Occipital lobe (tissue), 2 donors: ENCODE measurements around the gene MRPL23. TPM values are rescaled to one million over a fixed set of nuclear protein-coding genes. Genes with fewer than 3 reads are reported as not detected.
"Not testable (repeated sequence)": the region's sequence is repeated elsewhere in the genome, so short reads cannot be mapped to it uniquely, and the experiment has no call there.

Experiments
- DNase-seq: peaks from one replicate; lab custom pipeline; 2025; lab: John Stamatoyannopoulos, UW
- total RNA-seq: library from RNA; depleted of rRNA; stranded (reverse); fragments of >200 nt; gene quantifications from one replicate; pipeline ENCODE4 v1.2.3, GENCODE V29; 2014

Gene MRPL23
- total RNA-seq, 1 donor from 2014 or later = 20.1 TPM

DNA sequence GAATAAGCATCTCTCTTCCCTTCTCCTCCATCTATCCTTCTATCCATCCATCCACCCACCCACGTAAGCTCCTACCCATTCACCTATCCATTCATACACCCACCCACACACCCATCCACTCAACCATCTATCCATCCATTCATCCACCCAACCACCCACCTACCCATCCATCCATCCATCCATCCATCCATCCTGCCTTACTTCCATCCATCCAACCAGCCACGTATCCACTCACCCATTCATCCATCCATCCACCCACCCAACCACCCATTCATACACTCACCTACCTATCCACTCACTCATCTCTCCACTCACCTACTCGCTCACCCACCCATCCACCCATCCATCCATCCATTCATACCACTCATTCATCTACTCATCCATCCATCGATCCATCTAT is 14.5 kb upstream of the MRPL23 start:
- no peak for DNase-seq

DNA sequence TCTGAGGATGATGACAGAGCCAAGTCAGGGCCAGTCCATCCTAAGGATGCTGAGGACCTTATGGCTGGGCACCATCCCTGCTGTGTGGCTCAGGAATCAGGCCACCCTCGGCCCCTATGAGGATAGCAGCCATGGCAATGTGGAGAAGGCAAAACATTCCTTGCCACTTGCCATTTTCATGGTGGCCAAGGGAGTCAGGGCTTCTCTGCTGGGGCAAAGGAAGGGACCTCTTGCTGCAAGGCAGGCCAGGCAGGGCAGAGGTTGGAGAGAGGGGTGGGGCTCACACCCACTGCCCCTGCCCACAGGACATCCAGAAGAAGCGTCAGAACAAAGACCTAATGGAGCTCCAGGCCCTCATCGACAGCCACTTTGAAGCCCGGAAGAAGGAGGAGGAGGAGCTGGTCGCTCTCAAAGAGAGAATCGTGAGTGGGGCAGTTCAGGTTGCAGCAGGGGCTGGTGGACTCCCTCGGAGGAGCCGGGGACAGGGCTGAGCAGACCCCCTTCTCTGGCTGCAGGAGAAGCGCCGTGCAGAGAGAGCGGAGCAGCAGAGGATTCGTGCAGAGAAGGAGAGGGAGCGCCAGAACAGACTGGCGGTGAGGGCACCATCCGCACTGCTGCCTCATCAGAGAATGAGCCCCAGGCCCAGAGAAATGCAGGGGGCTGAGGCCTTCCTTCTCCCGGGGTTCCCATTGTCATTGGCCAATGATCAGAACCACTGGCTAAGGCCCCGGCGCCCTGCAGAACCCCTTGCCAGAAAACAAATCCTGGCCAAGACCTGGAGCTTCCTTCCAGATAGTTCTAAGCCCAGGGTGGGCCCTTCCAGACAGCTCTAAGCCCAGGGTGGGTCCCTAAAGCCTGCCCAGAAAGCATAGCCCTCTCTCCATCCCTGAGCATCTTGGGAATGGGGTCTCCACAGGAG is 13.5 kb upstream of the MRPL23 start:
- DNase-seq = no peak

DNA sequence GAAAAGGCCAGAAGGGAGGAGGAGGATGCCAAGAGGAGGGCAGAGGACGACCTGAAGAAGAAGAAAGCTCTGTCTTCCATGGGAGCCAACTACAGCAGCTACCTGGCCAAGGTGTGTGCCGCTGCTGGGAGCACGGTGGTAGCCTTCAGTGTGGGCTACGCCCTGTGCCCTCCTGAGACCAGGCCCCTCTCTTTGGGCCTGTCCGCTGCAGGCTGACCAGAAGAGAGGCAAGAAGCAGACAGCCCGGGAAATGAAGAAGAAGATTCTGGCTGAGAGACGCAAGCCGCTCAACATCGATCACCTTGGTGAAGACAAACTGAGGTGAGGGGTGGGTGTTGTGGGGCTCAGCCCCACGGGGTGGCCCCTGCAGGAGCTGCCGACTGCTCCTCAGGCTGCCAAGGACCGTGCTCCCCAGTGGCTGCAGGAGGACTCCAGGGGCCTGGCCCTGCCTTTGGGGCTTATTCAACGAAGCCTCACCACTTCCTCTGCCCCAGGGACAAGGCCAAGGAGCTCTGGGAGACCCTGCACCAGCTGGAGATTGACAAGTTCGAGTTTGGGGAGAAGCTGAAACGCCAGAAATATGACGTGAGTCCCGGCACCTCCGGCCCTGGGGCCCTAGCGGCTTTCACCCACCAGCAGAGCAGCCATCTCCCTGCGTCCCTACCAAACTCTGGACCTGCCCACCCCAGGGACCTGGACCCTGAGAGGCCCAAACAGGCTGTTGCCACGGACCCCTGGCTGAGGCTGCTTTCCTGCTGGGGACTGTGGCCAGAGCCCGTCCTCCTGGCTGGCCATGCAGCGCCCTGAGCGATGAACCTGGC is 12.6 kb upstream of the MRPL23 start:
- DNase-seq = no peak

DNA sequence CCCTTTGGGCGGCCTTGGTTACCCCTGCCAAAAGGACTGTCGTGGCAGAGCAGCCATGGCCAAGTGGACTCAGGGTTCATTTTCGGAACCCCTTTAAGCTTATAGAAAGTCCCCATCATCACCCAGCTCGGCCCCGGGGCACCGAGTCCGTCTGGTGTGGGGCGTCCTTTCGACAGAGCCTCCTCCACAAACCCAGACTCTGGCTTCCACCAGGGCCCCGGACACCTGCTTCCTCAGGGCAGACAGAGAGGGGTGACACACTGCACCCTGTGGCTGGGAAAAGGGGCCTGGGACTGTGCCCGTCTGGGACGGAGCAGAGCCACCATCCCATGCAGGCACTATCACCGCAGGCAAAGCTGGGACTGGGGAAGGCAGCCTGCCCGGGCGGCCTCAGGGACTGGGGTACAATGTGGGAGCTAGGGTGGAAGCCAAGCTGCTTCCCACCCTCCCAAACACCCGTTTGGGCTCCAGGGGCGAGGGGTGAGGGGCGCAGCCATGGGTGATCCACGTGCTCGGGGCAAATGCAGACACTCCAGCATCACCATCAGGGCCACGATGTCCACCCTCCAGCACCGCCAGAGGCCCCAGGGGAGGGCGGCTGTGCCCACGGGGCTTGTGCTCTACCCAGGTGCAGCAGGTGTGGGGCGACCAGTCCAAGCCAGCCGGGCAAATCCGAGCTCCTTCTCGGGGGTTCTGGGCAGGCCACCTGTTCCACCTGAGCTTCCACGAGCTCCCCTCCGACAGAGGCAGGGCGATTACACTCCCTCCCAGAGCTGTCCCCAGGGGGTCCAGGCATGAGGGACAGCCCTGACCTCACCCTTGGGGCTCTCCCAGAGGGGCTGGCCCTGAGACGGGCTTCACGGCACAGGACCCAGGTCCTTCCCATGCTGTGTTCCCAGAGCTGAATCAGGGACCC is 11.7 kb upstream of the MRPL23 start:
- DNase-seq = no peak

DNA sequence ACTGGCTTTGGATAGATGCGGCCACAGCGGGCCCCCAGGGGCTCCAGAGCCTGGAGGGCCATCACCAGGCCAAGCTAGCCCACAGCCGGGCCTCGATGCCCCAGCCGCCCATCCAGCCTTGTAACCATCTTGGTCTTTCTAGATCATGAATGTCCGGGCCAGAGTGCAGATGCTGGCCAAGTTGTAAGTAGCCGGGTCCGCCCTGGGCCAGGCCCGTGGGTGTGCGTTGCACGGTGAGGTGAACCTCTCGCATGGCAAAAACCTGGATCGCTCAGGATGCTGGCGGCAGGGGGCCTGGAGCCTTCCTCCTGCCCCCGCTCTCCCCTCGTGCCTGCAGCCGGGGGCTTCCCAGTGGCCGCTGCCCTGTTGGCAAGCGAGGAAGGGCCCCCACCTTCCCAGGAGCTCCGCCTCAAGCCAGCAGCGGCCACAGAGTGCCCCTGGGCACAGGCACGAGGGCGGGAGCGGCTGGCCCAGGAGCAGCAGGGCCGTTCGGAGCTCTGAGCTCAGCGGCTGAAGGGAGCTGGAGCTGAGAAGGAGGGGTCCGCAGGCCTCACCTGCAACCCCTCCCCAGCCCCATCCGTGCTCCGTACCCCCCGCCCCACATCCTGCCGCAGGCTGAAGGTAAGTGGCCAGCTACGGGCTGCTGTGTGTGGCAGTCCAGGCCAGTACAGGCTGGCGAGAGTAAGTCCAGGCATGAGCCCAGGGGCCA is 10.9 kb upstream of the MRPL23 start:
- DNase-seq = no peak

DNA sequence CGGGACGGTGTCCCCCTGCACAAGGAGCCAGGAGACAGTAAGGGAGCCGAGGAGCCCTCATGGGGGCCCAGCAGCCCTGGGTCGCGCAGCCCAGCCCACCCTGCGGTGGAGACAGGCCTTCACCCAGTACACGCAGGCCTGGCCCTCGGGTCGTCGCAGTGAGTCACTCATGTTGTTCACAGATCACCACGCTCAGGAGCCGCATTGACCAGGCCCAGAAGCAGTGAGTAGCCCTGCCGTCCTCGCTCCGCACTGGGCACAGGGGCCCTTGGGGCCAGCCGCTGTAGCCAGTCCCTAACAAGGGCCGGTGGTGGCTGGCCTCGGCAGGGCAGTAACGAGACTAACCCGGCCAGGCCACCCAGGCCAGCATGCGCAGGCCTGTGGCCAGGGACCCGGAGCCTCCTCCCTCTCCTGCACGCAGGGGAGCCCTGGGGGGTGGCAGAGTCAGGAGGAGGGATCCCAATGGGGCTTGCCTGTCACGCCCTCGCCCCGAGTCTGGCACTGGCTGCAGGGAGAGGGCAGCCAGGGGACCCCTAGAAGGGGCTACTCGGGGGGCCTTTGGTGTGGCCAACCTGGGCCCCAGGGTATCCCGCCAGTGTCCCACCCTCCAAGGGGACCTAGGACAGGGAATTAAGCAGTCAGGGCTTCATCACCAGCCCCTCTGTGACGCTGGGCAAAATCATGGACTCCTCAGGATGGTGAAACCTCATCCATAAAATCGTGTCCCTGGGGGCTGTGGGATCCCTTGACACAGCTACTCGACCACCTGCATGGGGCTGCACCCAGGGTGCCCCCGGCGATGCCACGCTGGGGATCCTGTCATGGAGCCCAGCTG is 10.1 kb upstream of the MRPL23 start:
- no peak for DNase-seq

DNA sequence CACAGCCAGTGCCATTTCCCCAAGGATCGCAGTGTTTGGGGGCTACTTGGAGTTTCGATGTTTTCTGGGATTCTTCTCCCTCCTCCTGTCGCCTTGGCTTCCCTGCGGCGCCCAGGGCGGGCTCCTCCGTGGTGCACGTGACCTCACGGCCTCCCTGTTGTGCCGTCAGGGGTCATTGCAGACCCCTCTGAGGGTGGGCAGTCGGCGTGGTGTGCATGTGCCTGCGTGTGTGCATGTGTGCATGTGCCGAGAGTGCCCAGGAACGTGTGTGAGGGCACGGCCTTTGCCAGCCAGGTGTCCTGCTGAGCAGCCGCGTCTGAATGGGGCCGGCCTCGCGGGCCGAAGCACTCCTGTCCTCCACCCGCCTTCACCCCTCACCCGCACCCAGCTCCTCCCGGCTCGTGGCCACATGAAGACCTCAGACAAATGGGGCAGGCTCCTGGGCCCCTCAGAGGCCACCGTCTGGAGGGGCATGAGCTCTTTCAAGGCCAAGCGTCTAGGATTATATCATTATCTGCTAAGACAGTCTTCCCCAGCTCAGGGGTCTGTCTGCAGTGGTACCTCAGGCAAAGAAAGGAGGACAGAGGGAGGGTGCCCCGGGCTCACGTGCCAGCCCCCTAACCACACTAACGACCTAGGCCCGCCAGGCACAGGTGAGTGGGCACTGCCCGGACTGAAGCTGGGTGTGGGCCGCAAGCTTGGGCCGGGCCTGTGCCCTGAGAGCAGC is 9.4 kb upstream of the MRPL23 start:
- no peak for DNase-seq

DNA sequence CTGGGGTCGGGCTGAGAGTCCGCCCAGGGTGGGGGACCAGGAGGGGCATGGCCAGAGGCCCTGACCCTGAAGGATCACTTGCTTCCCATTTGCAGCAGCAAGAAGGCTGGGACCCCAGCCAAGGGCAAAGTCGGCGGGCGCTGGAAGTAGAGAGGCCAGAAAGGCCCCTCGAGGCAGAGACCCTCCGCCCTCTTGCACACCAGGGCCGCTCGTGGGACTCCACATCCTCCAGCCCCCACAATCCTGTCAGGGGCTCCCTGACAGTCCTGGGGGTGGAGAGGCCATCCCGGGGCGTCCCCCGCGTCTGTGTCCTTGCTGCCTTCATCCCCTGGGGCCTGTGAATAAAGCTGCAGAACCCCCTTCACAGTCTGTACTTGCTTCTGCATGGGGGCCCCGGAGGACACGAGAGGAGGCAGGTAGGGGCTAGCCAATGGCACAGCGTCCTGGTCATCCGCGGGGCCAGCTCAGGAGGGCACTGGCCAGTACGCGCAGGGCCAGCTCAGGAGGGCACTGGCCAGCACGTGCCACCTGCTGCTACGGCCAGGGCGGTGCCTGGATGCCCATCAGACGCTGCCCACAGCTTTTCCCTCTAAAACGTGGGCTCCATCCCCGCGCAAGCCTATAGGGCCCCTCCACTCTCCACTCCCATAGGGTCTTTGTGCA is 8.7 kb upstream of the MRPL23 start:
- no peak for DNase-seq

DNA sequence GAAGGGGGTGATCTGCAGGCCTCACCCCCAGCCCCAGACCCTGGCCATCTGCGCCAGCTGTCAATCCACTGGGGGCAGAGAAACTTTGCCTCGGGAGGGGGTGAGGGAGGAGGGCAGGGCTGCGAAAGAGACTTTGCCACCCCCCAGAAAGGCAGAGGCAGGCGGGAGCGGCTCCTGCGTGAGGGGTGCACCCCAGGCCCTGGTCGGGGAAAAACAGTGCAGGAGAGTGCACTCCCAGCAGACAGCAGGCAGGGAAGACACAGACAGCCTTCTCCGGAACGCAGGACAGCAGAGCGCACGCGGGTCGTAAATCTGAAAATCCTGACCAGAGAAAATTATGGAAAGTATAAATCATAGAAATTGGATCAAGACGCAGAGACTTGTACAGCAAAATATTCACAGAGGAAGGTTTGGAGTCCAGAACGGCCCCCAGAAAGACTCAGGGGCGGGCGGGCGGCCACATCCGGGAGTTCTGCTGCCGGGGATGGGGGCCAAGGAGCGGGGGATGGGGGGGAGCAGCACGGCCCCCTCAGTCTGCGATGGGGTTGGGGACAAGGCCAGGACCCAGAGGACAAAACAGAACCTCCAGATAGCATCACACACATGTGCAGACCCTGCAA is 8.0 kb upstream of the MRPL23 start:
- DNase-seq = no peak

DNA sequence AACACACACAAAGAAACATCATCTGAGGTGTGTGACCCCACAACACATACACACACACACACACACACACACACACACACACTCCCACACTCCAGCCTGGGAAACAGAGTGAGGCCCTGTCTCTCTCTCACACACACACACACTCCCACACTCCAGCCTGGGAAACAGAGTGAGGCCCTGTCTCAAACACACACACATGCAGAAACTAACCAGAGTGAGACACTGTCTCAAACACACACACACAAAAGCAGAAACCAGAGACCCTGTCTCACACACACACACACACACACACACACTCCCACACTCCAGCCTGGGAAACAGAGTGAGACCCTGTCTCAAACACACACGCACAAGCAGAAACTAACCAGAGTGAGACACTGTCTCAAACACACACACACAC is 7.3 kb upstream of the MRPL23 start:
- not testable (repeated sequence) for DNase-seq

DNA sequence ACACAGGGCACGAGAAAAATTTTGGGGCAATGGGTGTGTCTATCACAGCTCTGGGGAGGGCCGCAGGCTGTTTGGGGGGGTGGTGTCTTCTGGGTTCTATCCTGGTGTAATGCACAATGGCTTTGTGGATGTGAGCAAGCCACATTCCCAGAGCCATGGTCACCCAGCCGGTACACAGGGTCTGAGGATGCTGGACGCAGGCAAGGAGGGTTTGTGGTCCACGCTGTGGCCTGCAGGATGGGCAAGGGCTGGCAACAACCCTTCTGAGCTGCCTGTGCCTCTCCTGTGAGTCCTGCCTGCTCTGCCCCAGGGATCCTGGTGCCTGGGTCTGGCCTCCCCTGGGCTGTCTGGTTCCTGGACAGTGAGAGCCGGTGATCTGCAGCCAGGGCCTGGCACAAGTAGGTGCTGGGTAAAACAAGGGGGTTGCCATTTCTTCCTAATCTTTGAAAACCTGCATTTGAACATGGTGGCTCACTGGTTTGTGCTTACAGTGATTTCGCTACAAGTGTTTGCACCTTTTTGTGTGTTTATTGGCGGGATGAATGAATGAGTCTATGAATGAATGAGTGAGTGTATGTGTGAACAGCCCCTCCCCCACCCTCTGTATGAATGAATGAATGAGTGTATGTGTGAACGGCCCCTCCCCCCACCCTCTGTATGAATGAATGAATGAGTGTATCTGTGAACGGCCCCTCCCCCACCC is 4.4 kb upstream of the MRPL23 start:
- DNase-seq = no peak

DNA sequence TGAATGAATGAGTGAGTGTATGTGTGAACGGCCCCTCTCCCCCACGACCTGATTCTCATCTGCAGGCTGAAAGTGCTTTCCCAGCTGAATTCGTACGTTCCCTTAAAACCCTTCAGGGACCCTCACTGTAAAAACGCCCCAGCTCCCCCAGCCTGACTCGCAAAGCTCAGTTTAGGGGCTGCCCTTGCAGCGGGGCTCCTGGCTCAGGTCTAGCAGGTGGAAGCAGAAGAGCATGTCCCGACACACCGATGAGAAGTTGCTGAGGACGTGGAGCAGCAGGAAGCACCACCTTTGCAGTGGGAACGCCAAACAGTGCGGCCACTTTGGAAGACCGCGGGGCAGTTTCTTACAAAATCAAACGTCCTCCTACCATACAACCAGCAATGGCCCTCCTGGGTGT is 3.6 kb upstream of the MRPL23 start:
- DNase-seq = no peak

DNA sequence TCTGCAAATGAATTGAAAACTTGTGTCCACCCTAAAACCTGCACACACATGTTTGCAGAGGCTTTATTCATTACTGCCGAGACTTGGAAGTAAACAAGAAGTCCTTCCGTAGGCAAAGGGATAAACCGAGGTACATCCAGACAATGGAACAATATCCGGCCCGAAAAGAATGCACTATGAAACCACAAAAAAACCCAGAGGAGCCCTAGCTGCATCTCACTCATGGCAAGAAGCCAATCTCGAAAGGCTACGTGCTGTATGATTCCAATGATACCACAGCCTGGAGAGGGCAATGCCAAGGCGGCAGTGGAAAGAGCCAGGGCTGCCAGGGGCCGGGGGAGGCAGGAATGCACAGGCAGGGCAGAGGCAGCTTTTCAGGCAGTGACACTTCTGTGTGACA is 3.2 kb upstream of the MRPL23 start:
- DNase-seq = no peak

DNA sequence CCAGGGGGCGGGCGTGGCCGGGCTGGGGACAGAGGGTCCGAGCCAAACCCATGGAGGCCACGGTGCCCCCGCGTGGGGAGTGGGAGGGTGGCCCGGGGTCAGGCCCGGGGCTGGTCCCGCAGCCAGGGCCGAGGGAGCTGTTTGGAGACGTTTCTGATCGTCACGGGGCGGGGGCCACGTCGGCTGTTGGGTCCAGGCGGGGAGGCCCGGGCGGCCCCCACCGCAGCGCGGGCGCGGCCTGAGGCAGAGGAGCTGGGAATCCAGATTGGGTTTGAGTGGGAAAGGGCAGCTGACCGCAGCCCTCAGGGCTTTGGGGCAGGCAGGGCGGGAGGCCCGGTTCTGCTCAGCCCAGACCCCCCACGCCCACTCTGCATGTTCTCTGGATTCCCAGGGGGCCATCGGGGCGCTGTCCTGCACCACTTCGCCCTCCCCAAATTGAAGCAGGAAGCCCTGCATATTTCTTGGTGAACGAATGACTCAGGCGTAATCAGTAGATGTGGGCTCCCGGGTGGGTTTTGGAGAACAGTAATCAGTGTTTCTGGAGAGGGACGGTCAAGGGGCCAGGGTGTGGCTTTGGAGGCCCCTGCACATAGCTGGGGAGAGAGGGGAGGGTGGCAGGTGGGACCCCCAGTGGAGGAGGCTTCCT is 583 bp downstream of the MRPL23 start:
- no peak for DNase-seq

DNA sequence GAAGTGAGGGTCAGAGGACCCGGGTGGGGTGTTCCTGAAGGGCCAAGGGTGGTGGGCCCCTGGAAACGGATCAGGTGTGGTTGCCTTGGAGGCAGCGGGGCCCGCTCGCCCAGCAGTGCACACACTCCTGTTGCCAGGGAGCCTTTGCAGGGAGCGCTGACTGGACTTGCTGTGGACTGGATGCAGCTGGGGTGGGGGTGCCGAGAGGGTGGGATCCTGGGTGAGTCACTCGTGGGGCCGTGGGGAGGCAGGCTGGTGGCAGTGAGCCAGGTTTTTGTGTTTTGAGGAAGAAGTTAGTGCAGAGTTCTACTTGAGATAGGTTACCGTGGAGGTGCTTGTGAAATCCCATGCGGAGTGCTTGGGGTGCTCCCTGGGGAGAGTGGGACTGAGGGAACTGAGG is 1.3 kb downstream of the MRPL23 start:
- DNase-seq = no peak

DNA sequence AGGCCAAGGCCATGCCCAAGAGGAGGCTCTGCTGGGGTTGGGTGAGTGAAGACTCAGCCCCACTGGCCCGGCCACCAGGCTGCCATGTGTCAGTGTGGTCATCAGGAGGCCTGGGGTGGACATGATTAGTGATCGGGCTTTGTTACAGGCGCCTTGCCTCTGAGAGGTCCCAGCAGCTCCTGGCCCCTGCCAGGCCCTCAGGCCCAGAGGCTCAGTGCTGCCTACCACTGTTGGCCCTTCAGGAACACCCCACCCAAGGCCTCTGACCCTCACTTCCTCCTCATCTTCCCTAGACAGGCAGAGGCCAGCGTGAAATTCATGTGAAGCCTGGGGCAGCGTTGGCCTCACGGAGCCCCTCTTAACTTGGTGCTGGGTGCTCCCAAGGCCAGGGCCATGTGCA is 2.2 kb downstream of the MRPL23 start:
- DNase-seq = no peak

DNA sequence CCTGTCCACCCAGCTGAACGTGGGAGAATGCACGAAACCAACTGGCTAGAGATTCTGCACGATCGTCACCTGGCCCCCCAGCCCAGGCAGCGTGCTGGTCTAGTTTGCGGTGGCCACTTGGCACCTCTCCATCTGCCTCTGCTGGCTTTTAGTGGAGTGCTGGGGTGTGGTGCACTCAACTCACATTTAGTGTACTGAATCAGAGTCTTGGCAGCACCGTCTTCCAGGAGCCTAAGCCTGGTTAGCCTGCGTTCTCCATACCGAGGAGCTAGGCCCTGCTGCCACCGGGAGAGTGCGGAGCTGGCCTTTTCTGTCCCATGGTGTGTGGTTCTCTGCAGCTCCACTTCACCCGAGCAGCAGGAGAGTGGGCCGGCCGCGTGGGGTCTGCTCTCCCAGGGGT is 2.8 kb downstream of the MRPL23 start:
- DNase-seq = no peak
